ENCODE measurements around the gene MASP1. TPM values are rescaled to one million over a fixed set of nuclear protein-coding genes. Genes with fewer than 3 reads are reported as not detected.

MASP1 gene, protein sequence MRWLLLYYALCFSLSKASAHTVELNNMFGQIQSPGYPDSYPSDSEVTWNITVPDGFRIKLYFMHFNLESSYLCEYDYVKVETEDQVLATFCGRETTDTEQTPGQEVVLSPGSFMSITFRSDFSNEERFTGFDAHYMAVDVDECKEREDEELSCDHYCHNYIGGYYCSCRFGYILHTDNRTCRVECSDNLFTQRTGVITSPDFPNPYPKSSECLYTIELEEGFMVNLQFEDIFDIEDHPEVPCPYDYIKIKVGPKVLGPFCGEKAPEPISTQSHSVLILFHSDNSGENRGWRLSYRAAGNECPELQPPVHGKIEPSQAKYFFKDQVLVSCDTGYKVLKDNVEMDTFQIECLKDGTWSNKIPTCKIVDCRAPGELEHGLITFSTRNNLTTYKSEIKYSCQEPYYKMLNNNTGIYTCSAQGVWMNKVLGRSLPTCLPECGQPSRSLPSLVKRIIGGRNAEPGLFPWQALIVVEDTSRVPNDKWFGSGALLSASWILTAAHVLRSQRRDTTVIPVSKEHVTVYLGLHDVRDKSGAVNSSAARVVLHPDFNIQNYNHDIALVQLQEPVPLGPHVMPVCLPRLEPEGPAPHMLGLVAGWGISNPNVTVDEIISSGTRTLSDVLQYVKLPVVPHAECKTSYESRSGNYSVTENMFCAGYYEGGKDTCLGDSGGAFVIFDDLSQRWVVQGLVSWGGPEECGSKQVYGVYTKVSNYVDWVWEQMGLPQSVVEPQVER
- total RNA-seq = 1.7 and 15.3 TPM in 2 replicates

DNA sequence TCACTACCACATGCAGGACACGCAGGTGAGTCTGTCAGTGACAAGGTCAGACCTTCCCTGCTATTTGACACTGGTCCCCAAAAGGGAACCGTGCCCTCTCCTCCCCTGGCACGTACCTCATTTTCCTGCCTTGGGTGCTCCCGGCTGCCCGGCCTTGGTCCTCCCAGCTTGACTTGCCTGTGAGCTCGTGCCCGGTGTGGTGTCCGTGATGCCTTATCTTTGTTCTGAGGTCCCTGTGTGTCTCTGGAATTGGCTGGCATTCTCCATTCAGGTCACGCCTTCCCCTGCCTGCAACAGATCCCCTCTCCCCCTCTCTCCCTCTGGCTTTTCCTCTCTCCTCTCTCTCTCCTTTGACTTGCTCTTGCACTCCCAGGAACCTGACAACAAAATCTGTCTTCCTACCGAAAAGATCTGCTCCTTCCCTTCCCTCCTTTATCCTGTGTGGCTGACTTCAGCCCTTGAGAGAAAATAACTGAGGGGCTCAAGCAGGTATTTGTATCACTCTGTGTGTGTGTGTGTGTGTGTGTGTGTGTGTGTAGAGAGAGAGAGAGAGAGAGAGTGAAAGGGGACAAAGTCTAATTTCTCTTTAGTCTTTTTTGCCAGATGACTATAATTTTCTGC lies at the start of gene MASP1:
TSS of gene MASP1 (minus strand) at position 226 of the 621 bp plus-strand sequence. CDS start at position 121, 105 bp downstream.

DNA sequence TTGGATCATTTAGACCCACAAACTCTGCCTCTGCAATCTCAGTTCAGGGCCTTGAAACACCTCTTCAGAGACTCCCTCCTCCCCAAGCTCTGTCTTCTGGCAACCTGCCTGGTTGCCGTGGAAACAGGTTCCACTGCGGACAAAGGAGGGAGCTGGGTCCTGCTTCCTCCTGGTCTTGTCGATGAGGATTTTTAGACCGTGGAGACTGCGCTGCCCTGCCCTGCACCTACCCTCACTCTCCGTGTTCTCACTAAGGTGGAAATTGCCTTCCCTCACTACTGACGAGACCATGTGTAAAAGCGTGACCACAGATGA lies 94.2 kb downstream of the MASP1 start, which contains the start of gene RTP1:
TSS of gene RTP1 (plus strand) at position 152 of the 315 bp plus-strand sequence. CDS start at position 182, 30 bp downstream.

Other genes starting within 250 kb of the MASP1 start
- gene RPL39L, start 152.2 kb downstream of the MASP1 start, total RNA-seq = 19.2 and 20.5 TPM in 2 replicates
- gene RTP1, start 94.3 kb downstream of the MASP1 start, total RNA-seq = not detected in 2 replicates
- 0.35 TPM in 1 of 2 replicates, not detected in the other for gene RTP4, start 76.6 kb upstream of the MASP1 start, total RNA-seq

Measured in pericardium fibroblast (primary cell).